ENCODE results near the gene PHF2. TPM values are rescaled to one million over a fixed set of nuclear protein-coding genes. Genes with fewer than 3 reads are reported as not detected.

The PHF2 gene
- total RNA-seq, 1 experiment from 2014 or later = 17.4 TPM

DNA sequence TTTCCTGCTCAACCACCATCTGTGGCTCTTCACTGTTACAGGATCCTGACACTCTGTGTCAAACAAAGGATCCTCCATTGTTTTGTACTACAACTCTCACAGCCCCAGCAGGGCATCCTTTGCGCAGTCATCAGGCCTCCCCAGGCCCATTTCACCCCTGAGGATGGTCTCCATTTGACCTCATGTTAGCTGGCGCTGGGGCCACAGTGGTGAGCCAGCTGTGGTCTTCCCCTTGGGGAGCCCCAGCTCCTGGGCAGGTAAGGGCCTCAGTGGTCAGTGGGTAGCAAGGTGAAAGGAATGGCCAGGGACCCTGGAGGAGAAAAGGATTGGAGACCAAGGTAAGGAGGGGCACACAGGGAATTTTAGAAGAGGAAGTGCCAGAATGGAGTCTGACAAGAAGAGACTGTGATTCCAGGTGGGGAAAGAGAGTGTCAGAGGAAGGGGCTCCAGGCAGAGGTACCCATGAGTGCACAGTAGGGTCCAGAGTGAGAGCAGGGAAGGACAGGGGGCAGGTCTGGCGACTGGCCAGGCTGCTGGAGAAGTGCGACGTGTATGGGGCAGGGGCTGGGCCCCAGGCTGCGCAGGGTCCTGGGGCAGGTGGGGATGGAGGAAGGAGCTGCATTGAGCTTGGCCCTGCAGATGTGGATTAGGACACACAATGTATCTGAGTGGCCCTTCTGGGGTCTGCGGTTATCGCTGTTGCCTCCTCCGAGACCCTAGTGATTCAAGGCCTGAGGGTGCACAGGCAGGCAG is 109.9 kb downstream of the PHF2 start:
- Histone ChIP-seq H3K14ac (ENCODE audit: insufficient read depth, low read length) (no peak overlapping the region), H2BK20ac (ENCODE audit: low read depth, low read length, poor library complexity, severe bottlenecking) (no peak overlapping the region), H3K79me2 (ENCODE audit: insufficient read depth, low read length) (no peaks in the 10 kb centered on the region), H3K79me1 (ENCODE audit: insufficient read depth, low read depth, low read length, poor library complexity, severe bottlenecking) (no peaks in the 10 kb centered on the region), H3K23me2 (ENCODE audit: insufficient read length, low read depth, low read length, poor library complexity, severe bottlenecking) (no peaks in the 10 kb centered on the region), H3K23ac (ENCODE audit: insufficient read length, low read depth, low read length) (no peak overlapping the region), H4K8ac (replicated peaks; ENCODE audit: insufficient read length, low read depth, low read length) (no peak overlapping the region), H2BK12ac (ENCODE audit: insufficient read length, low read depth, low read length) (no peak overlapping the region), H2AK5ac (ENCODE audit: insufficient read length, low read length) (no peak overlapping the region), H4K20me1 (ENCODE audit: control insufficient read depth, insufficient read depth, insufficient read length) (no peaks in the 10 kb centered on the region), H4K91ac (ENCODE audit: insufficient read length, low read depth, low read length) (no peak overlapping the region), H3K18ac (ENCODE audit: insufficient read length, low read depth, low read length) (no peak overlapping the region), H2AFZ (ENCODE audit: low read length) (no peak overlapping the region), H3T11ph (ENCODE audit: low read length) (no peak overlapping the region), H3K4me2 (ENCODE audit: insufficient read depth, insufficient read length, low read length) (no peak overlapping the region), H2BK15ac (ENCODE audit: low read depth, low read length) (no peak overlapping the region), H3K56ac (ENCODE audit: insufficient read length, low read depth, low read length) (no peak overlapping the region), H2BK5ac (ENCODE audit: insufficient read length, low read length) (no peak overlapping the region), H3K27me3 (ENCODE audit: insufficient read depth, low read length) (no peaks in the 10 kb centered on the region), H3K4ac (ENCODE audit: low read depth, low read length) (no peak overlapping the region), H2BK120ac (ENCODE audit: low read depth, low read length, poor library complexity, severe bottlenecking) (no peak overlapping the region), H3K9ac (ENCODE audit: extremely low read depth, insufficient read length, low read length) (no peak overlapping the region), H3K27ac (ENCODE audit: insufficient read length, low read depth, low read length) (no peak overlapping the region), H3K4me1 (ENCODE audit: insufficient read depth, low read length) (no peaks in the 10 kb centered on the region), H4K5ac (ENCODE audit: insufficient read length, low read depth, low read length) (no peak overlapping the region), H3K9me3 (ENCODE audit: control insufficient read depth, low read depth, low read length) (peaks cover 7% of the 10 kb centered on the region)
- TF ChIP-seq, protein P1, sequence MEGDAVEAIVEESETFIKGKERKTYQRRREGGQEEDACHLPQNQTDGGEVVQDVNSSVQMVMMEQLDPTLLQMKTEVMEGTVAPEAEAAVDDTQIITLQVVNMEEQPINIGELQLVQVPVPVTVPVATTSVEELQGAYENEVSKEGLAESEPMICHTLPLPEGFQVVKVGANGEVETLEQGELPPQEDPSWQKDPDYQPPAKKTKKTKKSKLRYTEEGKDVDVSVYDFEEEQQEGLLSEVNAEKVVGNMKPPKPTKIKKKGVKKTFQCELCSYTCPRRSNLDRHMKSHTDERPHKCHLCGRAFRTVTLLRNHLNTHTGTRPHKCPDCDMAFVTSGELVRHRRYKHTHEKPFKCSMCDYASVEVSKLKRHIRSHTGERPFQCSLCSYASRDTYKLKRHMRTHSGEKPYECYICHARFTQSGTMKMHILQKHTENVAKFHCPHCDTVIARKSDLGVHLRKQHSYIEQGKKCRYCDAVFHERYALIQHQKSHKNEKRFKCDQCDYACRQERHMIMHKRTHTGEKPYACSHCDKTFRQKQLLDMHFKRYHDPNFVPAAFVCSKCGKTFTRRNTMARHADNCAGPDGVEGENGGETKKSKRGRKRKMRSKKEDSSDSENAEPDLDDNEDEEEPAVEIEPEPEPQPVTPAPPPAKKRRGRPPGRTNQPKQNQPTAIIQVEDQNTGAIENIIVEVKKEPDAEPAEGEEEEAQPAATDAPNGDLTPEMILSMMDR (conservative IDR thresholded peaks at IDR 0.05) = no peak
- Mint-ChIP-seq H3K4me1 (peaks cover 6 to 12% of the 10 kb centered on the region in 2 experiments; a peak in 3 of 4 replicates), H3K36me3 (ENCODE audit: insufficient read depth in 1 of 3, low read depth in 3 of 3) (peaks cover 3 to 20% (median 5%) of the 10 kb centered on the region in 3 experiments; a peak in 4 of 7 replicates), H3K9me3 (peaks cover 32% of the 10 kb centered on the region in 2 experiments), H3K4me3 (no peak overlapping the region), H3K27me3 (ENCODE audit: low read depth) (no peaks in the 10 kb centered on the region; the same call in 1 of the 2 replicates), H3K27ac (no peak overlapping the region; a peak in 1 of 7 replicates)
- peak; percentile 17 for DNase-seq
- WGBS (ENCODE audit: extremely low coverage, insufficient read length, low lambda C conversion rate) = no CpG with 5 or more reads among the region's 9 CpGs

Measured in H9 (cell line).